WERI-Rb-1 (cell line): ENCODE data around the gene SFT2D3.

ENCODE experiments used
- DNase-seq: peaks from one replicate; pipeline ENCODE4 v3.0.0-alpha.2; 2020
- H3K27ac ChIP-seq: fragments of 250-450 bp; sonication (Bioruptor Pico); 2 replicates; pipeline ENCODE4 v1.5.1; 2020; ENCODE audit warnings: mild to moderate bottlenecking, moderate library complexity
- H3K27me3 ChIP-seq: fragments of 250-450 bp; sonication (Bioruptor Pico); 2 replicates; pipeline ENCODE4 v1.5.1; 2021; ENCODE audit warnings: mild to moderate bottlenecking, low read depth, moderate library complexity; ENCODE audit not compliant: insufficient read depth, severe bottlenecking
- H3K36me3 ChIP-seq: fragments of 250-450 bp; sonication (Bioruptor Pico); 2 replicates; pipeline ENCODE4 v1.5.1; 2020; ENCODE audit warnings: mild to moderate bottlenecking, moderate library complexity
- H3K4me3 ChIP-seq: 2 replicates; pipeline ENCODE4 v1.5.1; 2011; ENCODE audit warnings: low read depth, mild to moderate bottlenecking, control low read depth, low read length
- H3K9me3 ChIP-seq: fragments of 250-450 bp; sonication (Bioruptor Pico); 2 replicates; pipeline ENCODE4 v1.5.1; 2021; ENCODE audit warnings: mild to moderate bottlenecking, moderate library complexity; ENCODE audit not compliant: severe bottlenecking
- TF ChIP-seq, protein P1 (sequence below): IDR thresholded peaks from 2 replicates; pipeline ENCODE4 v1.5.1; 2011; ENCODE audit warnings: low read depth, mild to moderate bottlenecking, control low read depth, inconsistent platforms, low read length

The SFT2D3 gene

DNA sequence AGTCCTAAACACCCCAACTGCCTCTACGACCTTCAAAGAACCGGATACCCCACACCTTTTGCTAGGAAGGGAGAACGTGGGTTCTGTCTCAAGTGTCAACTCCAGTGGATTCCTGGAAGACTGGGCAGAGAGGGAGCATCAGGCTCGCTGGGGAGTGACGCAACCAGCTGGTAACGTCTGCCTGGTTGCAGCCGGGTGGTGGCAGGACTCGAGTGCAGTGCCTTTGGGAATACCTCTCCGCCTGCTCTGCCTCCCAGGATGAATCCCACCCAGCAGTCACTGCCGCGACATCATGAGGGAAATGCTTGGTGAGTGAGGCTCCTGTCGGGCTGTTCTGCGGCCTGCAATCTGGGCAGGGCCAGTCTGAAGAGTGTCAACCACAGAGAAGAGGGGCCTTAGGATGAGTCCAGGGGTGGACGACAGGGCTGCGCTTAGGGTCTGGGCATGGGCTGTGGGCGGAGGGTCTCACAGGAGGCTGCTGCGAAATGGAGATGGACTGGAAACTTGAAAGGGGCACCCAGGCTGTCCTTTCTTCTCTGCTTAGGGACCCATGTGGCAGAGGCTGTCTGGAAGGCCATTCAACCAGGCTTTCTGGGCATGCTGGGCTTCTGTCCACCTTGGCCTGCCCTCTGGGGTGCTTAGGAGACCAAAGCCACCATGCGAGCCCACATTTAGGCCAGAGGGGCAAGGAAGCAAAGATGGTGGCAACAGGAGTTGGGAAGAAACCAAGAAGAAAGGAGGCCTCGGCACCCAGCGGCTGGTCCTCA lies 42.5 kb upstream of the SFT2D3 start:
- TF ChIP-seq, protein P1, sequence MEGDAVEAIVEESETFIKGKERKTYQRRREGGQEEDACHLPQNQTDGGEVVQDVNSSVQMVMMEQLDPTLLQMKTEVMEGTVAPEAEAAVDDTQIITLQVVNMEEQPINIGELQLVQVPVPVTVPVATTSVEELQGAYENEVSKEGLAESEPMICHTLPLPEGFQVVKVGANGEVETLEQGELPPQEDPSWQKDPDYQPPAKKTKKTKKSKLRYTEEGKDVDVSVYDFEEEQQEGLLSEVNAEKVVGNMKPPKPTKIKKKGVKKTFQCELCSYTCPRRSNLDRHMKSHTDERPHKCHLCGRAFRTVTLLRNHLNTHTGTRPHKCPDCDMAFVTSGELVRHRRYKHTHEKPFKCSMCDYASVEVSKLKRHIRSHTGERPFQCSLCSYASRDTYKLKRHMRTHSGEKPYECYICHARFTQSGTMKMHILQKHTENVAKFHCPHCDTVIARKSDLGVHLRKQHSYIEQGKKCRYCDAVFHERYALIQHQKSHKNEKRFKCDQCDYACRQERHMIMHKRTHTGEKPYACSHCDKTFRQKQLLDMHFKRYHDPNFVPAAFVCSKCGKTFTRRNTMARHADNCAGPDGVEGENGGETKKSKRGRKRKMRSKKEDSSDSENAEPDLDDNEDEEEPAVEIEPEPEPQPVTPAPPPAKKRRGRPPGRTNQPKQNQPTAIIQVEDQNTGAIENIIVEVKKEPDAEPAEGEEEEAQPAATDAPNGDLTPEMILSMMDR, result no peak
- Histone ChIP-seq H3K36me3 (no peaks in the 10 kb centered on the region), H3K27ac (no peak overlapping the region), H3K4me3 (no peak overlapping the region), H3K9me3 (peaks cover 3% of the 10 kb centered on the region), H3K27me3 (no peaks in the 10 kb centered on the region)
- DNase-seq, result no peak

DNA sequence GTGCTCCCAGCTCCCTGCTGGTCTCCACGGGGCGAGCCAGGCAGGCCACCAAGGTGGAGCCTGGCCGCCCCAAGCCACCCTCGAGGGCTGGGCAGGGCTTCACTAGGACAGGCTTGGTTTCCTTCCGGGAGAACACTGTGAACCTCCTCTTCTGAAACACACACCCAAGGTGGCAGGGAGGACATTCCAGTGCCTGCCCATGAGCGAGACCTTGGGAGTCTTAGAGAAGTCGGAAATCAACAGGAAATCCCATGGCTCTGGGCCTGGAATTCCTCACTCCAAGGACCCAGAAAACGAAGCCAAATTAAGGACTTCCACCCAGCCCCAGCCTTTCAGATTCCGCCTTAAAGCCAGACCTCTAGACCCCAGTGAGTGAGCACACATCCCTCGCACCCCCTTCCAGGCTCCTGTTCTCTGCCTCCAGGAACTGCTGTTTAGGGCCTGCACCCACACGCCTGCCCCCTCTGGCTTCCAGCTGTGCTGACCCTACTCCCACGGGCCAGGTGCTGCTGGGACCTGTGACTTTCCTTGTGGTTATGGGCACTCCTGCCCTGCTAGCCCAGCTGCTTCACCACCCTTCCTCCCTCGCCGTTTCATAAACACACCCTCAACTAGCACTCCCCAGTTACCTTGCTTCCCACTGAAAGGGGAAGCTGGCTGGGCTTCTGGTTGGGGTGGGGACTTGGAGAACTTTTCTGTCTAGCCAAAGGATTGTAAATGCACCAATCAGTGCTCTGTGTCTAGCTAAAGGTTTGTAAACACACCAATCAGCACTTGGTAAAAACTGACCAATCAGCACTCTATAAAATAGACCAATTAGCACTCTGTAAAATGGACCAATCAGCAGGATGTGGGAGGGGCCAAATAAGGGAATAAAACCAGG lies 41.6 kb upstream of the SFT2D3 start:
- Histone ChIP-seq H3K27me3 (no peaks in the 10 kb centered on the region), H3K27ac (no peak overlapping the region), H3K4me3 (no peak overlapping the region), H3K9me3 (peaks cover 3% of the 10 kb centered on the region), H3K36me3 (no peaks in the 10 kb centered on the region)
- DNase-seq, result no peak
- TF ChIP-seq, protein P1, result no peak

DNA sequence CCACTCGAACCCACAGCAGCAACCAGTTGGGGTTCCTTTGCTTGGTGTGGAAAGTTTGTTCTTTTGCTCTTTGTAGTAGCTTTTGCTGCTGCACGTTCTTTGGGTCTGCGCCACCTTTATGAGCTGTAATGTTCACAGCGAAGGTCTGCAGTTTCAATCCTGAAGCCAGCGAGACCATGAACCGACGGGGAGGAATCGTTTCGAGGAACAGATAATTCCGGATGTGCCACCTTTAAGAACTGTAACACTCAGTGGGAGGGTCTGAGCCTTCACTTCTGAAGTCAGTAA lies 41.1 kb upstream of the SFT2D3 start:
- H3K27me3 ChIP-seq, result no peaks in the 10 kb centered on the region
- H3K4me3 ChIP-seq, result no peak overlapping the region
- TF ChIP-seq, protein P1, result no peak
- H3K9me3 ChIP-seq, result peaks cover 3% of the 10 kb centered on the region
- DNase-seq, result no peak
- no peak overlapping the region for H3K27ac ChIP-seq
- H3K36me3 ChIP-seq, result no peaks in the 10 kb centered on the region

DNA sequence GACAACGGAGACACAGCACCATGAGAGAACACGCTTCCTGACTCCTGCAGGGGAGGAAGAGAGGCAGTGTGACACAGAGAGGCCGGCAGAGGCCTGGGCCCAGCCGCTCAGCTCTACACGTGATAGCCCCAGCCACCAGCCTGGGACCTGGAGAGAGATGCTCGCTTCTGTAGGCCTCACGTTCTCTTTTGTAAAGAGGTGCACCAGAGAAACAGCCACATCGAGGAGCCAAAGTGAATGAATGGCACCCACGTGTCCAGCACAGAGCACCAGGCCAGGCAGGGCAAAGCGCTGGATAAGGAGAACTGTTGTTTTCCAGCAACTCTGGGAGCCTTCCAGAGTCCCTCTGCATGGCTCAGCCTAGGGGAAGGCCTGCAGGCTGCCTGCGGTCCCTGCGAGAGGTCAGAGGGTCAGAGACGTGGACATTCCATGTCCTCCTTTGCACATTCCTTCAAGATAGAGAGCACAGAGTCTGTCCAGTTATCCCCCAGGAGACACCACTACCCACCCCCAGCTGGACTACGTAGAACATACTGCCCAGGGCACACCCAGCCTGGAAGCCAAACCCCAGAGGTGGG lies 40.1 kb upstream of the SFT2D3 start:
- no peak overlapping the region for H3K27ac ChIP-seq
- no peak for DNase-seq
- no peak overlapping the region for H3K4me3 ChIP-seq
- TF ChIP-seq, protein P1, result no peak
- no peaks in the 10 kb centered on the region for H3K27me3 ChIP-seq
- H3K9me3 ChIP-seq, result peaks cover 3% of the 10 kb centered on the region
- no peaks in the 10 kb centered on the region for H3K36me3 ChIP-seq

DNA sequence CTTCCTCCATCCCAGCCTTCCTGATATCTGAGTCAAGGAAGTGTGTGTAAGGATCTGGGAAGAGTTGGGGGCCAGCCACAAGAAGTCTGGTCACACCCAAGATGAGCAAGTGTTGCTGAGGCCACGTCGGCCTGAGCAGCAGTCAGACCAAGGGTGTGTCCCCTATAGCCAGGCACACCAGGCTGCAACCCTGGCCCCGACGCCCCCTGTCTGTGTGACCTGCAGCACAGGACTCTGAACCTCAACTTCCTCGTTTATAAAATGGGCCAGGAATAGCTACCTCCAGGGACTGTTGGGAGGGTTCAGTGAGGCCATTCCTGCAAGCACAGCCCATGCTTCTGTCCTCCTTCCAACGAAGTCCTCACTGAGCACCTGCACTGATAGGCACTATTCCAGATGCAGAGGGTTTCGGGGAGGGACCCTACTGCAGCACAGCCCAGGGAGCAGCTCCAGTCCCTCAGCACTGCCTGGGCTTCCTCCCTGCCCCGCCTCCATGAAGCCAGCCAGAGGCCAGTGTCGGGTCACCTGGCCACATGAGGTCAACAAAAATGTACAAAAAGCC lies 39.3 kb upstream of the SFT2D3 start:
- TF ChIP-seq, protein P1, result no peak
- DNase-seq, result no peak
- no peaks in the 10 kb centered on the region for H3K27me3 ChIP-seq
- no peak overlapping the region for H3K27ac ChIP-seq
- no peak overlapping the region for H3K4me3 ChIP-seq
- H3K36me3 ChIP-seq, result no peaks in the 10 kb centered on the region
- peaks cover 3% of the 10 kb centered on the region for H3K9me3 ChIP-seq
